ENCODE results near the gene CYBC1. TPM values are rescaled to one million over a fixed set of nuclear protein-coding genes. Genes with fewer than 3 reads are reported as not detected.
"Not testable (repeated sequence)": the region's sequence is repeated elsewhere in the genome, so short reads cannot be mapped to it uniquely, and the experiment has no call there.

CYBC1 gene
- total and polyA plus RNA-seq, 8 donors = 35.9 to 196 (median 44.3) TPM

DNA sequence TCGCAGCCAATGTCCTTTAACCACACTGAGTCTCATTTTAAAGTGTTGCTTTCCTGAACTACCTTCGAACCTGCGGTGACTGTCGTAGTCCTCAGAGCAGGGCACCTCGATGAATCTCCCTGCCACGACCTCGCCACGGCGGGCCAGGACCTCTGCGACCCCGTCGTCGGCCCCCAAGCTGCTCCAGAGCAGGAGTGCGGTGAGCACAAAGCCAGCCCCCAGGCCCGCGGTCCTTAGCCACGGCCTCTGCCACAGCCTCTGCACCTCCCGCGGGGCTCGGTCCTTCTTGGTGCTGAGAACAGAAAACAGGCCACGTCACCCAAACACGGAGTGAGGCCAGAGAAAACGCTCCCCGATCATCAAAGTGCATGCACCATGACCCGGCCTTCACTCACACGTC lies 35.2 kb downstream of the CYBC1 start:
- intact Hi-C loops (cut with DNase I; ENCODE audit: low total_unique reads) = no loop called here
- 91 to 97% (median 94%) methylated on average over 21 to 26 of the region's 26 CpGs for whole genome bisulfite sequencing, 5 donors

DNA sequence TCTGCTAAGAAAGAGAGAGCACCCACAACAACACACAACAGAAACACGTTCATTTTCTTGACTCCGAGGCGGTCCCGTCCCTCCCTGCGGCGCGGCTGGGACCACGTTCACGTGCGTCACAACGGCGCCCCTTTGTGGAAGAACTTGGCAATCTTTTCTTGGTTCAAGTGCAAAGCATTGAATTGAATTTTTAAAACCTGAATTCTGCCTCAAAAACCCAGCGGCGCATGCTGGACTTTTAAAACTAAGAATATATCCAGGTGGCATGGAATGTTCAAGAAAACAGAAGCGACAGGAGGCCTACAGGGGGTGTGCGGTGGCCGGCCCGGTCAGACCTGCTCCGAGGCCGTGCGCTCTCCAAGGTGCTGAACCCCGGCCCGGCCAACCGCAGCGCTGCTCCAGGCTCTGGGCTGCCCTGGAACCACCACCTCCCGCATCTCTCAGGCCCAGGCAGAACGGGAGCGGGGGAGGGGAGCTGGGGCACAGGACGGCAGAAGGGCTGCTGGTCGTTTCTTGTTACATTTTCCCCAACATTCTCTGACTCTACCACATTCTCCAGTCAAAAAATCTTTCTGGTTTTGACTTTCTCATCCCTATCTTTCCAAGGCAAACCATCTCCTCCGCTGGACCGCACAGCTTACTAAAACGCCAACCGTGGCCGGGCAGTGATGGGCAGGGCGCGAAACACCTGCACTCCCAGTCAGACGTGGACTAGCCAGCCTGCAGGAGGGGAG lies 35.8 kb downstream of the CYBC1 start:
- DNase-seq = peak; percentile 72 to 92
- no peaks in the 10 kb centered on the region for H3K9me3 ChIP-seq
- H3K4me1 ChIP-seq = peaks cover 6 to 31% (median 25%) of the 10 kb centered on the region in 4 donors
- no peaks in the 10 kb centered on the region for H3K27me3 ChIP-seq
- intact Hi-C loops (cut with DNase I; ENCODE audit: low total_unique reads) = loop anchor here (5.0 kb wide), 1 partner anchor 62 kb away; no protein-coding TSS in a partner anchor
- H3K4me3 ChIP-seq = no peak overlapping the region
- WGBS, 5 donors = 29 to 37% (median 29%) methylated on average over 37 to 38 of the region's 38 CpGs
- peaks cover 0 to 27% (median 18%) of the 10 kb centered on the region in 4 donors for H3K36me3 ChIP-seq
- H3K27ac ChIP-seq = no peak overlapping the region
- TF ChIP-seq, protein P1, sequence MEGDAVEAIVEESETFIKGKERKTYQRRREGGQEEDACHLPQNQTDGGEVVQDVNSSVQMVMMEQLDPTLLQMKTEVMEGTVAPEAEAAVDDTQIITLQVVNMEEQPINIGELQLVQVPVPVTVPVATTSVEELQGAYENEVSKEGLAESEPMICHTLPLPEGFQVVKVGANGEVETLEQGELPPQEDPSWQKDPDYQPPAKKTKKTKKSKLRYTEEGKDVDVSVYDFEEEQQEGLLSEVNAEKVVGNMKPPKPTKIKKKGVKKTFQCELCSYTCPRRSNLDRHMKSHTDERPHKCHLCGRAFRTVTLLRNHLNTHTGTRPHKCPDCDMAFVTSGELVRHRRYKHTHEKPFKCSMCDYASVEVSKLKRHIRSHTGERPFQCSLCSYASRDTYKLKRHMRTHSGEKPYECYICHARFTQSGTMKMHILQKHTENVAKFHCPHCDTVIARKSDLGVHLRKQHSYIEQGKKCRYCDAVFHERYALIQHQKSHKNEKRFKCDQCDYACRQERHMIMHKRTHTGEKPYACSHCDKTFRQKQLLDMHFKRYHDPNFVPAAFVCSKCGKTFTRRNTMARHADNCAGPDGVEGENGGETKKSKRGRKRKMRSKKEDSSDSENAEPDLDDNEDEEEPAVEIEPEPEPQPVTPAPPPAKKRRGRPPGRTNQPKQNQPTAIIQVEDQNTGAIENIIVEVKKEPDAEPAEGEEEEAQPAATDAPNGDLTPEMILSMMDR (IDR thresholded peaks at IDR 0.05) = peak in 4 of 7 experiments; percentile 3 to 55 (median 51)
- no peak for TF ChIP-seq POLR2AphosphoS5 (IDR thresholded peaks at IDR 0.05)

More for the DNA sequence above, 35.2 kb downstream of the CYBC1 start:
- H3K9me3 ChIP-seq = no peaks in the 10 kb centered on the region
- peaks cover 6 to 37% (median 27%) of the 10 kb centered on the region in 4 donors for H3K4me1 ChIP-seq
- DNase-seq = no peak
- H3K36me3 ChIP-seq = peaks cover 0 to 27% (median 14%) of the 10 kb centered on the region in 4 donors
- H3K27ac ChIP-seq = no peak overlapping the region
- no peak overlapping the region for H3K4me3 ChIP-seq
- no peak for TF ChIP-seq EP300 (IDR thresholded peaks at IDR 0.05)
- no peak for TF ChIP-seq POLR2AphosphoS5 (IDR thresholded peaks at IDR 0.05)
- TF ChIP-seq POLR2A (IDR thresholded peaks at IDR 0.05) = no peak
- TF ChIP-seq, protein P1 (IDR thresholded peaks at IDR 0.05) = no peak
- no peaks in the 10 kb centered on the region for H3K27me3 ChIP-seq

DNA sequence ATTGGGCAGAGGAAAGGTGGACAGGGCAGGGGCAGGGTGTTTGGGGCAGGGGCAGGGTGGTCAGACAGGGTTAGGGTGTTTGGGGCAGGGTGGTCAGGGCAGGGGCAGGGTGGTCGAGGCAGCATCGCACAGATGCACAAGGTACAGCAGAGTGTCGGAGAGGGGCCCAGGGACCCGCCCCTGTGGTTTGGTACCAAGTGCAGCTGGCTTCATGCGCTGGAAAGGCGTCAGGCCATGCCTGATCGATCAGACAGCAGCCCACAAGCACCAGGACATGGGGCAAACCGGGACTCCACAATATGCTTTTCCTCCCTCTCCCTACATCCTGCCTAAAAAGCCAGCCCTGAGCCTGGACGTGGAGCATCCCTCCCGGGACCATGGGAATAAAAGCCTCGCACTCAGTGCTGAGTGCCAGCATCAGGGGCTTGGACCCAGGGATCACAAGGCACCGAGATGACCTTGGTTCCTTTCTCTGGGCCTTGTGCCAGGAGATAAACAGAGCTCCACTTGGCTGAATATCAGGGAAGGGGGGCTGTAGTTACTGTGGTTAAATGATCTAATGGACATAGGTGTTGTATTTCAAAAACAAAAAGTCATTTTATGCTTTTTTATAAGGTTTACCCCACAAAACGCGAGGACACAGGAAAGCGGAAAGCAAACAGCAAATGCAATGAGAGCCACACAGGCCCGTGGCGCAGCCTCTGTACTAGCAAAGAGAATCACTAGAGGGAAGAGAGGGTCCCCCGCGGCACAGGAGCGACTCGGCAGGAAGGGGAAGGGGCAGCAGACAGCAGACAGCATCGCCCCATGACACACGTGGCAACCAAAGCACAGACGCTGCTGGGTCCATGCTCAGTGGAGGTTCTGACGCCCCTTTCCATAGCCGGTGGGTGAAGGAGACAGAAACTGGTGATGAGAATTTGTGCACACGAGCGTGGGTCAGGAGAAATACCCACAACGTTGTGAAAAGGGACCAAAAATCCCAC lies 37.7 kb downstream of the CYBC1 start:
- peaks cover 0 to 43% (median 31%) of the 10 kb centered on the region in 4 donors for H3K36me3 ChIP-seq

DNA sequence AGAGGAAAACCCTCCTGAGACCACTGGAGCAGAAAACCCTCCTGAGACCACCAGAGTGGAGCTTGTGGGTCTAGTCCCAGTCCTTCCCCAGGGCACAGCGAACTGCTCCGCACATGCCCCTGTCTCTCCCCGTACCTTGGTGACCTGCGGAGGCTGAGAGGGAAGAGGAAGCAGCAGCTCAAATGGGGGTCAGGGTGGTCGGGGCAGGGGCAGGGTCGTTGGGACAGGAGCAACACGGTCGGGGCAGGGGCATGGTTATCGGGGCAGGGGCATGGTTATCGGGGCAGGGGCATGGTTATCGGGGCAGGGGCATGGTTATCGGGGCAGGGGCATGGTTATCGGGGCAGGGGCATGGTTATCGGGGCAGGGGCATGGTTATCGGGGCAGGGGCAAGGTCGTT lies 38.5 kb downstream of the CYBC1 start:
- DNase-seq = not testable (repeated sequence)
- intact Hi-C loops (cut with DNase I; ENCODE audit: low total_unique reads) = loop anchor here (5.0 kb wide), 1 partner anchor 60 kb away; no protein-coding TSS in a partner anchor

More for the DNA sequence above, 37.7 kb downstream of the CYBC1 start:
- 79 to 88% (median 80%) methylated on average over 26 to 29 of the region's 29 CpGs for WGBS, 5 donors
- Histone ChIP-seq H3K4me3 (no peak overlapping the region), H3K4me1 (peaks cover 4 to 19% (median 15%) of the 10 kb centered on the region in 4 donors), H3K27ac (no peak overlapping the region), H3K27me3 (no peaks in the 10 kb centered on the region), H3K9me3 (no peaks in the 10 kb centered on the region)
- intact Hi-C loops (cut with DNase I; ENCODE audit: low total_unique reads) = loop anchor here (5.0 kb wide), 1 partner anchor 61 kb away; no protein-coding TSS in a partner anchor
- no peak for TF ChIP-seq POLR2AphosphoS5 (IDR thresholded peaks at IDR 0.05)
- DNase-seq = peak in 1 of 2 donors; percentile 48

More for the DNA sequence above, 38.5 kb downstream of the CYBC1 start:
- H3K9me3 ChIP-seq, H3K27me3 ChIP-seq, H3K4me3 ChIP-seq, H3K27ac ChIP-seq: not testable (repeated sequence)
- WGBS, 5 donors = 88 to 97% (median 92%) methylated on average over 13 to 16 of the region's 16 CpGs
- peaks cover 0 to 11% (median 9%) of the 10 kb centered on the region in 4 donors for H3K4me1 ChIP-seq
- peaks cover 0 to 48% (median 33%) of the 10 kb centered on the region in 4 donors for H3K36me3 ChIP-seq
